Smooth muscle cell of the brain vasculature (primary cell): ENCODE measurements around the gene GDNF.

ENCODE experiments used
- DNase-seq: peaks from one replicate; pipeline ENCODE4 v3.0.0-alpha.2; 2012; ENCODE audit warnings: low read depth, low spot score

Gene GDNF

GRCh38 chr5:37846786-37847310 is 7.0 kb upstream of the GDNF start:
- DNase-seq: no peak

GRCh38 chr5:37844009-37844408 is 4.2 kb upstream of the GDNF start:
- no peak for DNase-seq

GRCh38 chr5:37842048-37842447 is 2.2 kb upstream of the GDNF start:
- DNase-seq: no peak

GRCh38 chr5:37841203-37841602 is 1.4 kb upstream of the GDNF start:
- no peak for DNase-seq

GRCh38 chr5:37840053-37841034 is 503 bp upstream of the GDNF start:
- no peak for DNase-seq

GRCh38 chr5:37838933-37839341 is 904 bp downstream of the GDNF start:
- no peak for DNase-seq

GRCh38 chr5:37838152-37838932 is 1.5 kb downstream of the GDNF start:
- DNase-seq: no peak

GRCh38 chr5:37837414-37838032 is 2.3 kb downstream of the GDNF start:
- no peak for DNase-seq

- no peak for DNase-seq
Measured at GRCh38 chr5:37836592-37837413, 3.0 kb downstream of the GDNF start.

GRCh38 chr5:37836235-37836591 is 3.6 kb downstream of the GDNF start:
- no peak for DNase-seq

- DNase-seq: no peak
Measured at GRCh38 chr5:37835380-37835973, 4.4 kb downstream of the GDNF start.

GRCh38 chr5:37834542-37835379 is 5.1 kb downstream of the GDNF start:
- DNase-seq: no peak

- DNase-seq: no peak
Measured at GRCh38 chr5:37833990-37834389, 5.9 kb downstream of the GDNF start.

- DNase-seq: no peak
Measured at GRCh38 chr5:37831821-37832534, 7.9 kb downstream of the GDNF start.

- no peak for DNase-seq
Measured at GRCh38 chr5:37830348-37830747, 9.5 kb downstream of the GDNF start.

GRCh38 chr5:37825334-37825915 is 14.4 kb downstream of the GDNF start:
- no peak for DNase-seq

GRCh38 chr5:37823433-37824152 is 16.2 kb downstream of the GDNF start:
- DNase-seq: no peak

- DNase-seq: no peak
Measured at GRCh38 chr5:37816883-37817282, 23.0 kb downstream of the GDNF start.
